HUES48 (cell line): ENCODE results near the gene PHKA2.
"Not testable (repeated sequence)": the region's sequence is repeated elsewhere in the genome, so short reads cannot be mapped to it uniquely, and the experiment has no call there.

Experiments used
- H3K27ac ChIP-seq: one replicate; pipeline ENCODE4 v1.7.0; 2013; ENCODE audit warnings: low read depth, low read length, inconsistent platforms
- H3K27me3 ChIP-seq: 2 replicates; pipeline ENCODE4 v1.6.1; 2013; ENCODE audit warnings: mild to moderate bottlenecking, low read length; ENCODE audit not compliant: control insufficient read depth, insufficient read depth
- H3K36me3 ChIP-seq: 2 replicates; pipeline ENCODE4 v1.6.1; 2013; ENCODE audit warnings: low read length; ENCODE audit not compliant: control insufficient read depth, insufficient read depth
- H3K4me1 ChIP-seq: 2 replicates; pipeline ENCODE4 v1.6.1; 2013; ENCODE audit warnings: mild to moderate bottlenecking, low read length; ENCODE audit not compliant: control insufficient read depth, insufficient read depth
- H3K4me3 ChIP-seq: 2 replicates; pipeline ENCODE4 v1.5.1; 2013; ENCODE audit warnings: mild to moderate bottlenecking, low read depth, low read length
- H3K9ac ChIP-seq: 2 replicates; pipeline ENCODE4 v1.6.1; 2013; ENCODE audit warnings: mild to moderate bottlenecking, low read depth, low read length, moderate library complexity
- H3K9me3 ChIP-seq: 2 replicates; pipeline ENCODE4 v1.6.1; 2013; ENCODE audit warnings: low read length; ENCODE audit not compliant: control insufficient read depth, insufficient read depth

Gene PHKA2

GRCh38 chrX:18864390-18864920, 119.5 kb downstream of the PHKA2 start:
- no peaks in the 10 kb centered on the region for H3K27me3 ChIP-seq
- no peak overlapping the region for H3K4me3 ChIP-seq

GRCh38 chrX:18861511-18861910, 122.4 kb downstream of the PHKA2 start:
- H3K27me3 ChIP-seq: no peaks in the 10 kb centered on the region
- no peak overlapping the region for H3K4me3 ChIP-seq
- no peaks in the 10 kb centered on the region for H3K36me3 ChIP-seq

More at GRCh38 chrX:18864390-18864920, 119.5 kb downstream of the PHKA2 start:
- H3K4me1 ChIP-seq: peaks cover 5% of the 10 kb centered on the region; the same call in 1 of the 2 replicates
- H3K9ac ChIP-seq: no peak overlapping the region
- H3K36me3 ChIP-seq: no peaks in the 10 kb centered on the region
- no peak overlapping the region for H3K27ac ChIP-seq
- peaks cover 18% of the 10 kb centered on the region; the same call in 1 of the 2 replicates for H3K9me3 ChIP-seq

GRCh38 chrX:18856645-18856997, 127.3 kb downstream of the PHKA2 start:
- peaks cover 17% of the 10 kb centered on the region; the same call in 1 of the 2 replicates for H3K9me3 ChIP-seq
- H3K4me3 ChIP-seq: no peak overlapping the region
- no peak overlapping the region for H3K9ac ChIP-seq
- H3K36me3 ChIP-seq: no peaks in the 10 kb centered on the region
- no peaks in the 10 kb centered on the region for H3K4me1 ChIP-seq
- no peak overlapping the region for H3K27ac ChIP-seq
- no peaks in the 10 kb centered on the region for H3K27me3 ChIP-seq

More at GRCh38 chrX:18861511-18861910, 122.4 kb downstream of the PHKA2 start:
- Histone ChIP-seq H3K9ac (no peak overlapping the region), H3K4me1 (peaks cover 5% of the 10 kb centered on the region; the same call in 1 of the 2 replicates), H3K27ac (no peak overlapping the region), H3K9me3 (peaks cover 21% of the 10 kb centered on the region; the same call in 1 of the 2 replicates)

GRCh38 chrX:18855919-18856644, 127.8 kb downstream of the PHKA2 start:
- no peak overlapping the region for H3K4me3 ChIP-seq
- no peak overlapping the region for H3K9ac ChIP-seq
- H3K4me1 ChIP-seq: no peaks in the 10 kb centered on the region
- no peaks in the 10 kb centered on the region for H3K36me3 ChIP-seq
- no peaks in the 10 kb centered on the region for H3K27me3 ChIP-seq
- H3K27ac ChIP-seq: no peak overlapping the region
- H3K9me3 ChIP-seq: peaks cover 15% of the 10 kb centered on the region; the same call in 1 of the 2 replicates

GRCh38 chrX:18847901-18848300, 136.0 kb downstream of the PHKA2 start:
- not testable (repeated sequence) for H3K27me3 ChIP-seq, H3K36me3 ChIP-seq, H3K4me3 ChIP-seq, H3K4me1 ChIP-seq, H3K27ac ChIP-seq, H3K9ac ChIP-seq
- H3K9me3 ChIP-seq: peaks cover 42% of the 10 kb centered on the region; the same call in 1 of the 2 replicates
